ENCODE data around the gene FAM180B. TPM values are rescaled to one million over a fixed set of nuclear protein-coding genes. Genes with fewer than 3 reads are reported as not detected.
A peak's percentile ranks its signal among the peaks of the same experiment; 100 is the strongest.
"Not testable (repeated sequence)": the region's sequence is repeated elsewhere in the genome, so short reads cannot be mapped to it uniquely, and the experiment has no call there.

FAM180B gene
- total and polyA plus RNA-seq, 2 donors (not counting 1 experiment from before 2014, with no cell fraction given) = not detected

DNA sequence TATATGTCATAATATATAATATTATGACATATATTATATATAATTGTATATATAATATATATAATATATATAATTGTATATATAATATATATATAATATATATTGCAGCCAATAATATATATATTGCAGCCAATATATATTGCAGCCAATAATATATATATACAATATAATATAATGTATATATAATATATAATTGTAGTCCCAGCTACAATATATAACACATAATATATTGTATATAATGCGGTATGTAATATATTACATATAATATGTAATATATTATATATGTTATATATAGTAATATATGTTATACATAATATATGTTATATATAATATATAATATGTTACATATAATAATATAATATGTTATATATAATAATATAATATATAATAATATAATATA is 27.8 kb upstream of the FAM180B start:
- H3K9ac ChIP-seq (ENCODE audit: insufficient read depth, low read length) = no peak overlapping the region
- no peaks in the 10 kb centered on the region for H3K9me3 ChIP-seq (ENCODE audit: control insufficient read depth, insufficient read depth, low read depth, low read length)
- H3K4me1 ChIP-seq (ENCODE audit: control insufficient read depth, extremely low read depth, insufficient read depth, low read length) = no peaks in the 10 kb centered on the region
- H2AFZ ChIP-seq (ENCODE audit: low read length) = no peak overlapping the region
- H3K27me3 ChIP-seq (ENCODE audit: control insufficient read depth, insufficient read depth, low read length) = no peaks in the 10 kb centered on the region
- no peak overlapping the region for H3K27ac ChIP-seq (ENCODE audit: insufficient read depth, low read length)
- no peak for TF ChIP-seq CTCF (conservative IDR thresholded peaks at IDR 0.05 in 1 of 2, IDR thresholded peaks at IDR 0.05 in 1 of 2; ENCODE audit: low read depth in 1 of 2, low read length in 2 of 2)
- no peak for TF ChIP-seq EZH2 (IDR thresholded peaks at IDR 0.05; ENCODE audit: low read length, missing control alignments)
- DNase-seq (ENCODE audit: low read depth in 2 of 2) = no peak
- no peak overlapping the region for H3K4me2 ChIP-seq (ENCODE audit: extremely low read depth, insufficient read depth, low read length)
- H4K20me1 ChIP-seq (ENCODE audit: control insufficient read depth, extremely low read depth, insufficient read depth, low read length) = no peaks in the 10 kb centered on the region
- H3K79me2 ChIP-seq (ENCODE audit: control insufficient read depth, insufficient read depth, low read length) = no peaks in the 10 kb centered on the region
- no peak overlapping the region for H3K4me3 ChIP-seq (replicated peaks in 1 of 4; ENCODE audit: control extremely low read depth in 1 of 4, insufficient read depth in 1 of 4, low read depth in 3 of 4, low read length in 4 of 4)
- H3K36me3 ChIP-seq (ENCODE audit: control insufficient read depth, insufficient read depth, low read length) = no peaks in the 10 kb centered on the region

GRCh38 chr11:47560426-47560825 is 26.1 kb upstream of the FAM180B start:
- peak in 1 of 2 donors; percentile 73 for DNase-seq (ENCODE audit: low read depth in 2 of 2)

DNA sequence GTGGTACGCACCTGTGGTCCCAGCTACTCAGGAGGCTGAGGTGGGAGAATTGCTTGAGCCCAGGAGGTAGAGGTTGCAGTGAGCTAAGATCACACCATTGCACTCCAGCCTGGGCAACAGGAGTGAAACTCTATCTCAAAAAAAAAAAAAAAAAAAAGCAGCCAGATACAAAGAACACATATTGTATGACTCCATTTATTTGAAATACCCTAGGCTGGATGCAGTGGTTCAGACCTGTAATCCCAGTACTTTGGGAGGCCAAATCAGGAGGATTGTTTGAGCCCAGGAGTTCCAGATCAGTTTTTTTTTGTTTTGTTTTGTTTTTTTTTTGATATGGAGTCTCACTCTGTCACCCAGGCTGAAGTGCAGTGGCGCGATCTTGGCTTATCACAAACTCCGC is 24.1 kb upstream of the FAM180B start:
- not testable (repeated sequence) for H3K4me1 ChIP-seq (ENCODE audit: control insufficient read depth, extremely low read depth, insufficient read depth, low read length); H3K4me2 ChIP-seq (ENCODE audit: extremely low read depth, insufficient read depth, low read length); H4K20me1 ChIP-seq (ENCODE audit: control insufficient read depth, extremely low read depth, insufficient read depth, low read length); H3K27me3 ChIP-seq (ENCODE audit: control insufficient read depth, insufficient read depth, low read length); H3K36me3 ChIP-seq (ENCODE audit: control insufficient read depth, insufficient read depth, low read length); H3K9me3 ChIP-seq (ENCODE audit: control insufficient read depth, insufficient read depth, low read depth, low read length); H3K79me2 ChIP-seq (ENCODE audit: control insufficient read depth, insufficient read depth, low read length); H2AFZ ChIP-seq (ENCODE audit: low read length); DNase-seq (ENCODE audit: low read depth in 2 of 2); H3K4me3 ChIP-seq (replicated peaks in 1 of 4; ENCODE audit: control extremely low read depth in 1 of 4, insufficient read depth in 1 of 4, low read depth in 3 of 4, low read length in 4 of 4); H3K9ac ChIP-seq (ENCODE audit: insufficient read depth, low read length); H3K27ac ChIP-seq (ENCODE audit: insufficient read depth, low read length)

More at GRCh38 chr11:47560426-47560825, 26.1 kb upstream of the FAM180B start:
- H2AFZ ChIP-seq (ENCODE audit: low read length) = no peak overlapping the region
- H3K9ac ChIP-seq (ENCODE audit: insufficient read depth, low read length) = no peak overlapping the region
- H3K4me2 ChIP-seq (ENCODE audit: extremely low read depth, insufficient read depth, low read length) = no peak overlapping the region
- H3K36me3 ChIP-seq (ENCODE audit: control insufficient read depth, insufficient read depth, low read length) = no peaks in the 10 kb centered on the region
- H3K4me3 ChIP-seq (replicated peaks in 1 of 4; ENCODE audit: control extremely low read depth in 1 of 4, insufficient read depth in 1 of 4, low read depth in 3 of 4, low read length in 4 of 4) = no peak overlapping the region
- no peaks in the 10 kb centered on the region for H3K27me3 ChIP-seq (ENCODE audit: control insufficient read depth, insufficient read depth, low read length)
- H4K20me1 ChIP-seq (ENCODE audit: control insufficient read depth, extremely low read depth, insufficient read depth, low read length) = no peaks in the 10 kb centered on the region
- H3K27ac ChIP-seq (ENCODE audit: insufficient read depth, low read length) = no peak overlapping the region
- H3K9me3 ChIP-seq (ENCODE audit: control insufficient read depth, insufficient read depth, low read depth, low read length) = no peaks in the 10 kb centered on the region
- H3K4me1 ChIP-seq (ENCODE audit: control insufficient read depth, extremely low read depth, insufficient read depth, low read length) = no peaks in the 10 kb centered on the region
- H3K79me2 ChIP-seq (ENCODE audit: control insufficient read depth, insufficient read depth, low read length) = no peaks in the 10 kb centered on the region
- TF ChIP-seq EZH2 (IDR thresholded peaks at IDR 0.05; ENCODE audit: low read length, missing control alignments) = no peak
- no peak for TF ChIP-seq CTCF (conservative IDR thresholded peaks at IDR 0.05 in 1 of 2, IDR thresholded peaks at IDR 0.05 in 1 of 2; ENCODE audit: low read depth in 1 of 2, low read length in 2 of 2)

- peak overlapping the region in 2 of 4 experiments; percentile 68 to 93 for H3K4me3 ChIP-seq (replicated peaks in 1 of 4; ENCODE audit: control extremely low read depth in 1 of 4, insufficient read depth in 1 of 4, low read depth in 3 of 4, low read length in 4 of 4)
- H3K9ac ChIP-seq (ENCODE audit: insufficient read depth, low read length); H3K36me3 ChIP-seq (ENCODE audit: control insufficient read depth, insufficient read depth, low read length); H3K9me3 ChIP-seq (ENCODE audit: control insufficient read depth, insufficient read depth, low read depth, low read length); H4K20me1 ChIP-seq (ENCODE audit: control insufficient read depth, extremely low read depth, insufficient read depth, low read length); H3K27ac ChIP-seq (ENCODE audit: insufficient read depth, low read length); H3K79me2 ChIP-seq (ENCODE audit: control insufficient read depth, insufficient read depth, low read length); H2AFZ ChIP-seq (ENCODE audit: low read length); DNase-seq (ENCODE audit: low read depth in 2 of 2); H3K27me3 ChIP-seq (ENCODE audit: control insufficient read depth, insufficient read depth, low read length); H3K4me1 ChIP-seq (ENCODE audit: control insufficient read depth, extremely low read depth, insufficient read depth, low read length): not testable (repeated sequence)
- peak overlapping the region; percentile 92 for H3K4me2 ChIP-seq (ENCODE audit: extremely low read depth, insufficient read depth, low read length)
Measured at GRCh38 chr11:47564366-47564765, 22.1 kb upstream of the FAM180B start.
